GM10266 (cell line): ENCODE data around the gene YBX1.
A peak's percentile ranks its signal among the peaks of the same experiment; 100 is the strongest.
"Not testable (repeated sequence)": the region's sequence is repeated elsewhere in the genome, so short reads cannot be mapped to it uniquely, and the experiment has no call there.

Source experiments
- DNase-seq: peaks from one replicate; pipeline ENCODE4 v3.0.0; 2012; ENCODE audit errors: extremely low spot score
- CTCF ChIP-seq: IDR thresholded peaks from 2 replicates; pipeline ENCODE4 v1.5.1; 2012; ENCODE audit warnings: mild to moderate bottlenecking, low read depth; ENCODE audit not compliant: control insufficient read depth, insufficient read depth; ENCODE audit errors: missing control alignments

YBX1 gene

GRCh38 chr1:42679364-42679983, 2.7 kb upstream of the YBX1 start:
- TF ChIP-seq CTCF: no peak
- DNase-seq: no peak

- no peak for DNase-seq
- TF ChIP-seq CTCF: no peak
Measured at GRCh38 chr1:42680055-42680454, 2.2 kb upstream of the YBX1 start.

GRCh38 chr1:42680921-42681683, 1.1 kb upstream of the YBX1 start:
- DNase-seq: peak; percentile 28
- no peak for TF ChIP-seq CTCF

GRCh38 chr1:42682484-42682738, 193 bp downstream of the YBX1 start:
- not testable (repeated sequence) for DNase-seq

GRCh38 chr1:42682739-42683531, 717 bp downstream of the YBX1 start:
- TF ChIP-seq CTCF: no peak
- peak; percentile 86 for DNase-seq

- no peak for DNase-seq
- no peak for TF ChIP-seq CTCF
Measured at GRCh38 chr1:42684139-42684538, 1.9 kb downstream of the YBX1 start.

GRCh38 chr1:42686418-42686817, 4.2 kb downstream of the YBX1 start:
- no peak for DNase-seq
- TF ChIP-seq CTCF: no peak
